GM13976 (cell line): ENCODE measurements around the gene CD1D.
A peak's percentile ranks its signal among the peaks of the same experiment; 100 is the strongest.

Experiments used
- DNase-seq: peaks from one replicate; pipeline ENCODE4 v3.0.0; 2012; ENCODE audit warnings: low spot score
- CTCF ChIP-seq: IDR thresholded peaks from 2 replicates; pipeline ENCODE4 v1.5.1; 2012; ENCODE audit warnings: borderline replicate concordance, mild to moderate bottlenecking; ENCODE audit not compliant: insufficient read depth; ENCODE audit errors: extremely low read depth, missing control alignments, control extremely low read depth
- in situ Hi-C: fragments of 300-500 bp; cut with MboI; formaldehyde crosslinking; loops from one replicate; pipeline ENCODE4 v1.12.0; 2022; ENCODE audit warnings: low sequenced_read_pairs, mixed read lengths, inconsistent platforms; ENCODE audit not compliant: unreplicated experiment

Gene CD1D

GRCh38 chr1:158147401-158147800 lies 33.3 kb upstream of the CD1D start:
- in situ Hi-C loops = no loop called here
- no peak for DNase-seq
- no peak for TF ChIP-seq CTCF

- DNase-seq = no peak
- TF ChIP-seq CTCF = no peak
- in situ Hi-C loops = no loop called here
These were observed 32.8 kb upstream of the CD1D start for GRCh38 chr1:158147869-158148268.

- in situ Hi-C loops = no loop called here
- no peak for TF ChIP-seq CTCF
- DNase-seq = no peak
These were observed 32.2 kb upstream of the CD1D start for GRCh38 chr1:158148468-158148867.

GRCh38 chr1:158149175-158149574 lies 31.5 kb upstream of the CD1D start:
- in situ Hi-C loops = no loop called here
- DNase-seq = no peak
- TF ChIP-seq CTCF = no peak

GRCh38 chr1:158149577-158150269 lies 31.0 kb upstream of the CD1D start:
- no peak for TF ChIP-seq CTCF
- in situ Hi-C loops = no loop called here
- peak; percentile 72 for DNase-seq

- in situ Hi-C loops = no loop called here
- no peak for TF ChIP-seq CTCF
- DNase-seq = no peak
These were observed 30.2 kb upstream of the CD1D start for GRCh38 chr1:158150523-158150922.
